Body of pancreas (tissue), 4 donors: ENCODE measurements around the gene NFATC2. TPM values are rescaled to one million over a fixed set of nuclear protein-coding genes. Genes with fewer than 3 reads are reported as not detected.

ENCODE experiments used
- ATAC-seq: fragments of 150-250 bp; one replicate; pipeline ENCODE4 v1.9.1; 2016
- DNase-seq, 4 donors: peaks; one replicate each; pipeline ENCODE4 v3.0.0-alpha.2; 2019
- H3K27ac ChIP-seq, 4 donors: fragments of 200-600 bp; sonication (generic); 1 replicate in 3 of 4; 2 replicates in 1 of 4; pipeline versions ENCODE4 v1.5.1 to v1.6.1; 2016 to 2019; ENCODE audit warnings: mild to moderate bottlenecking in 1 of 4, mixed read lengths in 1 of 4, moderate library complexity in 1 of 4
- H3K27me3 ChIP-seq, 2 donors: fragments of 200-600 bp; sonication (generic); one replicate each; pipeline ENCODE4 v1.6.0; 2016; ENCODE audit warnings: mild to moderate bottlenecking in 1 of 2
- H3K36me3 ChIP-seq, 2 donors: fragments of 200-600 bp; sonication (generic); replicated peaks in 1 of 2; 2 replicates each; pipeline ENCODE4 v1.5.1; 2016; ENCODE audit warnings: low read depth in 2 of 2; ENCODE audit not compliant: insufficient read depth in 1 of 2
- H3K4me1 ChIP-seq: fragments of 200-600 bp; sonication (generic); one replicate; pipeline ENCODE4 v1.6.0; 2016
- H3K4me3 ChIP-seq, 2 donors: fragments of 200-600 bp; sonication (generic); 1 replicate in 1 of 2; 2 replicates in 1 of 2; pipeline ENCODE4 v1.5.1; 2016 to 2019
- H3K9me3 ChIP-seq, 3 donors: fragments of 200-600 bp; sonication (generic); 1 replicate in 2 of 3; 2 replicates in 1 of 3; pipeline ENCODE4 v1.5.1; 2016
- CTCF ChIP-seq, 7 experiments: fragments of 450-650 bp in 4 of 7; fragments of 200-600 bp in 3 of 7; sonication (generic) in 3 of 7; IDR thresholded peaks; one replicate each; pipeline ENCODE4 v1.5.1; 2016 to 2019; ENCODE audit warnings: antibody characterized with exemption in 7 of 7
- POLR2A ChIP-seq, 3 donors: fragments of 450-650 bp; IDR thresholded peaks; one replicate each; pipeline ENCODE4 v1.6.1; 2016; ENCODE audit warnings: antibody characterized with exemption in 3 of 3, mild to moderate bottlenecking in 2 of 3
- WGBS, 2 donors: methylation state at CpG; one replicate each; pipeline ENCODE4 v1.1.5; 2017; 5-methylcytosine and 5-hydroxymethylcytosine counted together
- intact Hi-C: fragments of 100-400 bp; cut with DNase I; formaldehyde crosslinking; loops from one replicate; pipeline ENCODE4 v1.15.1; 2023
- total RNA-seq, 2 donors: library from RNA; depleted of rRNA; stranded (reverse); fragments of >200 nt; gene quantifications; one replicate each; pipeline ENCODE4 v1.1.0, GENCODE V29; 2016

NFATC2 gene
- total RNA-seq, 2 donors from 2014 or later = 4.9 to 7.6 TPM

- TF ChIP-seq POLR2A (IDR thresholded peaks at IDR 0.05) (no peak), CTCF (IDR thresholded peaks at IDR 0.05) (no peak)
- WGBS, 2 donors = 42 to 44% methylated on average over 6 of the region's 6 CpGs
- intact Hi-C loops = no loop called here
- no peaks in the 10 kb centered on the region for H3K27me3 ChIP-seq
- no peak overlapping the region for H3K4me3 ChIP-seq
- H3K27ac ChIP-seq = peak overlapping the region in 3 of 4 donors; percentile 10 to 32 (median 30)
- peaks cover 28% of the 10 kb centered on the region for H3K4me1 ChIP-seq
- H3K9me3 ChIP-seq = no peaks in the 10 kb centered on the region
- ATAC-seq (no peak), DNase-seq (peak in 3 of 4 donors; percentile 23 to 47 (median 28))
- no peaks in the 10 kb centered on the region for H3K36me3 ChIP-seq
Measured at GRCh38 chr20:51536116-51537069, 6.1 kb downstream of the NFATC2 start.

- intact Hi-C loops = no loop called here
Measured at GRCh38 chr20:51535674-51536073, 6.8 kb downstream of the NFATC2 start.

GRCh38 chr20:51535075-51535386 is 7.5 kb downstream of the NFATC2 start:
- Histone ChIP-seq H3K9me3 (no peaks in the 10 kb centered on the region), H3K4me1 (peaks cover 16% of the 10 kb centered on the region), H3K36me3 (no peaks in the 10 kb centered on the region), H3K27me3 (no peaks in the 10 kb centered on the region), H3K27ac (no peak overlapping the region), H3K4me3 (no peak overlapping the region)
- 66 to 95% methylated on average over 4 of the region's 4 CpGs for WGBS, 2 donors
- ATAC-seq (no peak), DNase-seq (peak in 1 of 4 donors; percentile 20)
- intact Hi-C loops = no loop called here
- no peak for TF ChIP-seq CTCF (IDR thresholded peaks at IDR 0.05)
- no peak for TF ChIP-seq POLR2A (IDR thresholded peaks at IDR 0.05)

More at GRCh38 chr20:51535674-51536073, 6.8 kb downstream of the NFATC2 start:
- Histone ChIP-seq H3K4me3 (no peak overlapping the region), H3K27ac (peak overlapping the region in 1 of 4 donors; percentile 30), H3K27me3 (no peaks in the 10 kb centered on the region), H3K4me1 (peaks cover 21% of the 10 kb centered on the region), H3K36me3 (no peaks in the 10 kb centered on the region), H3K9me3 (no peaks in the 10 kb centered on the region)
- no peak for DNase-seq
- ATAC-seq = no peak
- 73 to 81% methylated on average over 2 of the region's 2 CpGs for WGBS, 2 donors
- TF ChIP-seq POLR2A (IDR thresholded peaks at IDR 0.05) (no peak), CTCF (IDR thresholded peaks at IDR 0.05) (no peak)

- WGBS, 2 donors = 79 to 82% methylated on average over 10 to 19 of the region's 19 CpGs
Measured at GRCh38 chr20:51533291-51534172, 9.0 kb downstream of the NFATC2 start.

More at GRCh38 chr20:51533291-51534172, 9.0 kb downstream of the NFATC2 start:
- peaks cover 21% of the 10 kb centered on the region for H3K4me1 ChIP-seq
- TF ChIP-seq CTCF (IDR thresholded peaks at IDR 0.05) = no peak
- no peak for TF ChIP-seq POLR2A (IDR thresholded peaks at IDR 0.05)
- intact Hi-C loops = no loop called here
- no peak overlapping the region for H3K27ac ChIP-seq
- DNase-seq = no peak
- H3K36me3 ChIP-seq = no peaks in the 10 kb centered on the region
- no peaks in the 10 kb centered on the region for H3K27me3 ChIP-seq
- no peak for ATAC-seq
- no peaks in the 10 kb centered on the region for H3K9me3 ChIP-seq
- H3K4me3 ChIP-seq = no peak overlapping the region
